ENCODE data around the gene MRPL30.
"Not testable (repeated sequence)": the region's sequence is repeated elsewhere in the genome, so short reads cannot be mapped to it uniquely, and the experiment has no call there.

- TF ChIP-seq EZH2 (IDR thresholded peaks at IDR 0.05; ENCODE audit: low read length) = not testable (repeated sequence)
- TF ChIP-seq, protein P1, sequence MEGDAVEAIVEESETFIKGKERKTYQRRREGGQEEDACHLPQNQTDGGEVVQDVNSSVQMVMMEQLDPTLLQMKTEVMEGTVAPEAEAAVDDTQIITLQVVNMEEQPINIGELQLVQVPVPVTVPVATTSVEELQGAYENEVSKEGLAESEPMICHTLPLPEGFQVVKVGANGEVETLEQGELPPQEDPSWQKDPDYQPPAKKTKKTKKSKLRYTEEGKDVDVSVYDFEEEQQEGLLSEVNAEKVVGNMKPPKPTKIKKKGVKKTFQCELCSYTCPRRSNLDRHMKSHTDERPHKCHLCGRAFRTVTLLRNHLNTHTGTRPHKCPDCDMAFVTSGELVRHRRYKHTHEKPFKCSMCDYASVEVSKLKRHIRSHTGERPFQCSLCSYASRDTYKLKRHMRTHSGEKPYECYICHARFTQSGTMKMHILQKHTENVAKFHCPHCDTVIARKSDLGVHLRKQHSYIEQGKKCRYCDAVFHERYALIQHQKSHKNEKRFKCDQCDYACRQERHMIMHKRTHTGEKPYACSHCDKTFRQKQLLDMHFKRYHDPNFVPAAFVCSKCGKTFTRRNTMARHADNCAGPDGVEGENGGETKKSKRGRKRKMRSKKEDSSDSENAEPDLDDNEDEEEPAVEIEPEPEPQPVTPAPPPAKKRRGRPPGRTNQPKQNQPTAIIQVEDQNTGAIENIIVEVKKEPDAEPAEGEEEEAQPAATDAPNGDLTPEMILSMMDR (optimal IDR thresholded peaks at IDR 0.05 in 1 of 3, IDR thresholded peaks at IDR 0.05 in 1 of 3, conservative IDR thresholded peaks at IDR 0.05 in 1 of 3; ENCODE audit: extremely low read depth in 1 of 3, insufficient read depth in 2 of 3, low read length in 3 of 3) = not testable (repeated sequence)
These were observed 45.9 kb upstream of the MRPL30 start for GRCh38 chr2:99135044-99135556.
